HepG2 (cell line): ENCODE results near the gene NOVA2. TPM values are rescaled to one million over a fixed set of nuclear protein-coding genes. Genes with fewer than 3 reads are reported as not detected.
A peak's percentile ranks its signal among the peaks of the same experiment; 100 is the strongest.

Source experiments
- ATAC-seq: fragments of 200-7000 bp; cut with Tn5 transposase; 3 replicates; pipeline ENCODE4 v1.9.1; 2020; ENCODE audit warnings: mild to moderate bottlenecking, moderate library complexity
- BruUV-seq: library from RNA; stranded (reverse); fragments of 400-500 nt; replicated peaks from 2 replicates; lab custom pipeline; 2021; lab: Mats Ljungman, UMichigan
- CTCF ChIA-PET: fragments of 300-600 bp; formaldehyde crosslinking; extraction: SDS; loops from one replicate; lab custom pipeline; 2021; ENCODE audit warnings: low total read pairs, inconsistent platforms, low intra/inter-chr PET ratio; lab: Yijun Ruan, JAX
- POLR2A ChIA-PET: fragments of 350-600 bp; sonication (Branson Sonifier 250); formaldehyde crosslinking; loops from one replicate; lab custom pipeline; 2020; ENCODE audit warnings: antibody characterized with exemption, inconsistent platforms; lab: Yijun Ruan, JAX
- DNase-seq: peaks from one replicate; pipeline ENCODE4 v3.0.0-alpha.2; 2015; ENCODE audit warnings: low spot score
- FAIRE-seq: peaks from 3 replicates; lab custom pipeline; 2011; peaks lifted over from hg19 to GRCh38; lab: Jason Lieb, UNC
- H2AFZ ChIP-seq: one replicate; pipeline ENCODE4 v1.6.1; 2011; ENCODE audit warnings: low read length, inconsistent platforms
- H3K27ac ChIP-seq: fragments of 300-600 bp; 3 replicates; pipeline ENCODE4 v1.8.0; 2011; ENCODE audit warnings: mixed run types, mild to moderate bottlenecking, mixed read lengths, low read length, inconsistent platforms; ENCODE audit not compliant: insufficient read depth; ENCODE audit errors: extremely low read length
- H3K27me3 ChIP-seq, 2 experiments: fragments of 200-600 bp in 1 of 2; 2 replicates in 1 of 2; 3 replicates in 1 of 2; pipeline versions ENCODE4 v1.6.0 to v1.8.0; 2011; ENCODE audit warnings: low read length in 2 of 2, mild to moderate bottlenecking in 2 of 2, moderate library complexity in 2 of 2, inconsistent platforms in 1 of 2; ENCODE audit not compliant: insufficient read depth in 2 of 2, control insufficient read depth in 1 of 2
- H3K36me3 ChIP-seq, 2 experiments: fragments of 200-600 bp in 1 of 2; replicated peaks in 1 of 2; 2 replicates in 1 of 2; 3 replicates in 1 of 2; pipeline versions ENCODE4 v1.5.1 to v1.8.0; 2011; ENCODE audit warnings: low read length in 2 of 2, inconsistent platforms in 1 of 2; ENCODE audit not compliant: insufficient read depth in 2 of 2, control insufficient read depth in 1 of 2
- H3K4me1 ChIP-seq: 2 replicates; pipeline ENCODE4 v1.5.1; 2012; ENCODE audit warnings: low read length, inconsistent platforms; ENCODE audit not compliant: insufficient read depth
- H3K4me2 ChIP-seq: 2 replicates; pipeline ENCODE4 v1.6.0; 2011; ENCODE audit warnings: low read depth, low read length, inconsistent platforms
- H3K4me3 ChIP-seq, 3 experiments: fragments of 200-600 bp in 1 of 3; sonication (generic), shearing (Covaris generic) in 1 of 3; replicated peaks in 1 of 3; 2 replicates each; pipeline ENCODE4 v1.5.1; 2011 to 2016; ENCODE audit warnings: low read length in 3 of 3, inconsistent platforms in 2 of 3, low read depth in 2 of 3, mild to moderate bottlenecking in 2 of 3, control low read depth in 1 of 3, mixed read lengths in 1 of 3; ENCODE audit not compliant: insufficient read depth in 1 of 3
- H3K79me2 ChIP-seq: one replicate; pipeline ENCODE4 v1.6.1; 2011; ENCODE audit warnings: low read length, inconsistent platforms; ENCODE audit not compliant: insufficient read depth
- H3K9ac ChIP-seq: 2 replicates; pipeline ENCODE4 v1.6.0; 2011; ENCODE audit warnings: mild to moderate bottlenecking, low read depth, low read length, inconsistent platforms; ENCODE audit not compliant: insufficient read depth
- H3K9me3 ChIP-seq: 2 replicates; pipeline ENCODE4 v1.5.1; 2012; ENCODE audit warnings: mild to moderate bottlenecking, low read length
- H4K20me1 ChIP-seq: 2 replicates; pipeline ENCODE4 v1.6.0; 2011; ENCODE audit warnings: inconsistent platforms, mild to moderate bottlenecking, low read length, moderate library complexity; ENCODE audit not compliant: insufficient read depth
- ARID2 ChIP-seq: sonication (generic); formaldehyde crosslinking; IDR thresholded peaks from 2 replicates; pipeline ENCODE4 v1.8.1; 2022; ENCODE audit warnings: mild to moderate bottlenecking, missing genetic modification reagents, borderline replicate concordance
- IRX3 ChIP-seq: sonication (generic); formaldehyde crosslinking; IDR thresholded peaks from 2 replicates; pipeline ENCODE4 v1.8.1; 2023; ENCODE audit warnings: mild to moderate bottlenecking, low read depth, missing genetic modification reagents, borderline replicate concordance
- KAT7 ChIP-seq: IDR thresholded peaks from 2 replicates; pipeline ENCODE4 v1.6.1; 2018; ENCODE audit warnings: borderline replicate concordance, missing compliant biosample characterization
- MED8 ChIP-seq: sonication (generic); formaldehyde crosslinking; IDR thresholded peaks from 2 replicates; pipeline ENCODE4 v1.8.1; 2023; ENCODE audit warnings: mild to moderate bottlenecking, missing genetic modification reagents; ENCODE audit not compliant: insufficient replicate concordance
- RFX1 ChIP-seq: fragments of 450-650 bp; IDR thresholded peaks from 2 replicates; pipeline ENCODE4 v1.6.1; 2017
- ZFP36 ChIP-seq: fragments of 150-350 bp; IDR thresholded peaks from 2 replicates; pipeline ENCODE4 v1.6.1; 2018; ENCODE audit warnings: borderline replicate concordance, low read length, low read depth; ENCODE audit not compliant: partially characterized antibody
- ZFP82 ChIP-seq: sonication (generic); formaldehyde crosslinking; IDR thresholded peaks from 2 replicates; pipeline ENCODE4 v1.5.1; 2020; ENCODE audit warnings: mild to moderate bottlenecking, missing genetic modification reagents, borderline replicate concordance
- ZNF558 ChIP-seq: sonication (generic); formaldehyde crosslinking; IDR thresholded peaks from 2 replicates; pipeline ENCODE4 v1.9.0; 2022; ENCODE audit warnings: mild to moderate bottlenecking, missing genetic modification reagents, borderline replicate concordance
- WGBS: methylation state at CpG from one replicate; pipeline ENCODE4 v1.1.6; 2017; ENCODE audit warnings: low lambda C conversion rate; 5-methylcytosine and 5-hydroxymethylcytosine counted together
- in situ Hi-C: cut with HindIII; loops from 2 replicates; pipeline ENCODE4 v1.10.0; 2017; ENCODE audit warnings: low pct_unique_long_range_greater_than_20kb; ENCODE audit not compliant: extremely low pct_ligation_motif_present
- intact Hi-C: fragments of 100-400 bp; cut with micrococcal nuclease; formaldehyde crosslinking; loops from one replicate; pipeline ENCODE4 v1.10.0; 2022; ENCODE audit not compliant: unreplicated experiment
- polyA plus RNA-seq, 8 experiments: library from polyadenylated mRNA; depleted of rRNA in 3 of 8; stranded (reverse) in 7 of 8; unstranded in 1 of 8; fragments of >200 nt; fragmentation: Illumina TruSeq in 4 of 8; extraction: Trizol in 4 of 8; gene quantifications; 2 replicates each; pipeline versions ENCODE4 v1.2.1 to v1.2.3, GENCODE V29; 2011 to 2016; ENCODE audit warnings: low read depth in 4 of 8, missing spikeins in 1 of 8, mixed read lengths in 1 of 8; ENCODE audit not compliant: insufficient read depth in 1 of 8
- total RNA-seq, 5 experiments: library from RNA; depleted of rRNA; stranded (reverse); fragments of >200 nt; fragmentation: Illumina TruSeq; extraction: Trizol; gene quantifications; 2 replicates each; pipeline ENCODE4 v1.2.3, GENCODE V29; 2016; ENCODE audit warnings: low read depth in 1 of 5

Gene NOVA2
- total and polyA plus RNA-seq, 2 of the 13 experiments (the other 11 are each of a cell fraction or from before 2014, with no cell fraction given) = not detected

GRCh38 chr19:45955905-45956608, 17.6 kb downstream of the NOVA2 start:
- Histone ChIP-seq H3K9ac (no peak overlapping the region), H3K79me2 (no peaks in the 10 kb centered on the region), H3K4me3 (no peak overlapping the region), H3K4me2 (no peak overlapping the region), H3K27ac (no peak overlapping the region), H3K27me3 (peaks cover 3 to 22% of the 10 kb centered on the region in 2 experiments; a peak in 2 of 5 replicates), H2AFZ (no peak overlapping the region), H3K4me1 (no peaks in the 10 kb centered on the region), H3K9me3 (no peaks in the 10 kb centered on the region), H4K20me1 (no peaks in the 10 kb centered on the region), H3K36me3 (no peaks in the 10 kb centered on the region)
- BruUV-seq = no TSS peak
- in situ Hi-C loops = no loop called here
- DNase-seq = peak; percentile 38
- ChIA-PET POLR2A (interaction anchor here (0.6 kb wide), 1 partner anchor 201 kb away, joined by 4 read pairs; no protein-coding TSS in a partner anchor), CTCF (no interaction called here)
- FAIRE-seq = no peak
- TF ChIP-seq ARID2 (CRISPR knock-in tag) = no peak
- no peak for TF ChIP-seq KAT7
- no peak for TF ChIP-seq IRX3 (CRISPR knock-in tag)
- ATAC-seq = no peak
- intact Hi-C loops = loop anchor here (2.0 kb wide), 1 partner anchor 81 kb away; no protein-coding TSS in a partner anchor
- 16% methylated on average over 11 of the region's 13 CpGs for WGBS

- no peaks in the 10 kb centered on the region for H4K20me1 ChIP-seq
- no peak overlapping the region for H2AFZ ChIP-seq
- no peak for ATAC-seq
- H3K36me3 ChIP-seq = no peaks in the 10 kb centered on the region
- ChIA-PET POLR2A (no interaction called here), CTCF (no interaction called here)
- no peak overlapping the region for H3K4me3 ChIP-seq
- H3K79me2 ChIP-seq = no peaks in the 10 kb centered on the region
- in situ Hi-C loops (no loop called here), intact Hi-C loops (no loop called here)
- TF ChIP-seq RFX1 (peak; percentile 42; the same call in 1 of the 2 replicates), MED8 (CRISPR knock-in tag) (no peak), ZFP82 (no peak), ZNF558 (CRISPR knock-in tag) (no peak), ZFP36 (no peak)
- H3K27ac ChIP-seq = no peak overlapping the region
- BruUV-seq = no TSS peak
- H3K4me2 ChIP-seq = no peak overlapping the region
- 3% methylated on average over 6 of the region's 9 CpGs for WGBS
- H3K9me3 ChIP-seq = no peaks in the 10 kb centered on the region
- no peak for FAIRE-seq
- no peak overlapping the region for H3K9ac ChIP-seq
- H3K4me1 ChIP-seq = no peaks in the 10 kb centered on the region
- no peak for DNase-seq
- H3K27me3 ChIP-seq = peaks cover 3 to 10% of the 10 kb centered on the region in 2 experiments; a peak in 3 of 5 replicates
Observed at GRCh38 chr19:45954156-45954555, 19.5 kb downstream of the NOVA2 start.
